Measurements from ENCODE around the gene PSMC6.
A peak's percentile ranks its signal among the peaks of the same experiment; 100 is the strongest.

Gene PSMC6

DNA sequence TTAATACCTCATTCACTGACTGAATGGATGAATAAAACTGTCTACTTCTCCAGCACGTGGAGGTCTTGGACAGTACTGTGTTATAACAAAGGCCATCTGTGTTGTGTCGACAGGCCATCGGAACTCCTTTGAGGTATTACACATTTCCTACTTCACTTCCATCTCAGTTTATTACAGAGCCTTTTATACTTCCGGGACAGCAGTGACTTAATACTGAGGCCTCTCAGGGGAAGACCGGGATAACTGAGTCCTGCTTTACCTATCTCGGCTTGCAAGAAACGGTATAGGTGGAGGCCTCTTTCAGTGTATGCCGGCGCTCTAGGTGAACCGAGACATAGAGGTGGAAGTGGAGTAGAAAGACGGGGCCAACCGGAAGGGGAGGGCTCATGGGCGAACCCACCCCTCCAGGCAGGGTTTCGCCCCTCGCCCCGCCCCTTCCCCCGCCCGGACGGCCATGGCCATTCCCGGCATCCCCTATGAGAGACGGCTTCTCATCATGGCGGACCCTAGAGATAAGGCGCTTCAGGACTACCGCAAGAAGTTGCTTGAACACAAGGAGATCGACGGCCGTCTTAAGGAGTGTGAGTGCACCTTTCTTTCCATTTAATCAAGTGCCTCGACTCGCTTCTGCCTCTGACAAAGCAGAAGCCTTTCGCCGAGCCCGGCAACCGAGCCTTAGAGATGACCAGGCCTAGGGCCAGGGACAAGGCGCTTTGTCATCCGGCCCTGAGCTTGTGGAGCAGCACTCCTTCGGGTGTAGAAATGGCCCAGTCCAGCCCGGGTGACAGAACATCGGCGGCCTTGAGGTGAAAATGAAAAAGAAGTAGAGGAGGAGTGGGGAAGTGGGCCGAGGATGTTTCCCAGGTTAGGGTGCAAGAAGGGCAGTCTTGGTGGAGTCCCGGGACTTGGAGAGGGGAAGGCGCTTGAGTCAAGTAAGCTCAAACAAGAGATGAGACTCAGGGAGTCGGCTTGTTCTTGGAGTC lies at the start of gene PSMC6:
TSS of gene PSMC6 (plus strand) at position 477 of the 983 bp plus-strand sequence. CDS start at position 497, 20 bp downstream.
- DNase-seq = peak; percentile 91

DNA sequence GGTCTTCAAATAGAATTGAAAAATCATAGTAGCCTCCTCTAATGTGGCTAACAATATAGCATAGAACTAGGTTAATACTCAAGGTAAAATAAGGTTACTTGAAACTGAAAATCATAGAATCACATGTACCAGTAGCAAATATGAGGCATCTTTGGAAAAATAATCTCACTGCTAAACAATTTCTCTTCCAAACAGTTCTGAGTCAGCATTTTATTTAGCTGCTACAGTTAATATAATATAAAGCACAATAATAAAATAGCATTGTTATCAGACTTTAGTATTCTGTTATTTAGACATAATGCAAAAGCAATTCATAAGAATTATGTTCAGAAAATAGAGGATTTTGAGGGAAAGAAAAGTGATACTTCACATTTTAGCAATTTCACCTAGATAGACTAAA lies 46.7 kb upstream of the PSMC6 start:
- DNase-seq = no peak

DNA sequence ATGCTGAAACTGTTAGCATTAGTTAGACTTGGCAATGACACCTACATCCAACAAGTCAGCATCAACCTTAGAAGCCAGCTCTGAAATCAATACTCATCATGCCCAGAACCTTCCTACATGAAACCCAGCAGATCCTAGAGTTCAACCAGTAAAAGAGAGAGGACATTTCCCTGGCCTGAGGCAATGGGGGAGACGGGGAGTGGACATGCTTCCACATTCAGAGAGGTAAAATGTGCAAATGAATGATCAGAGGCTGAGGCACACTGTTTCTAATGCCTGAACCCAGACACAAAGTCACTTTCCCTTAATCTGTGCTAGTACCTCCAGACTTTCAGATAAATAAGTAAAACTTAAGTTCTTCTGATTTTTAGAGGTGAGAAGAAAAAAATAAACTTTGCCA lies 46.2 kb upstream of the PSMC6 start:
- no peak for DNase-seq

DNA sequence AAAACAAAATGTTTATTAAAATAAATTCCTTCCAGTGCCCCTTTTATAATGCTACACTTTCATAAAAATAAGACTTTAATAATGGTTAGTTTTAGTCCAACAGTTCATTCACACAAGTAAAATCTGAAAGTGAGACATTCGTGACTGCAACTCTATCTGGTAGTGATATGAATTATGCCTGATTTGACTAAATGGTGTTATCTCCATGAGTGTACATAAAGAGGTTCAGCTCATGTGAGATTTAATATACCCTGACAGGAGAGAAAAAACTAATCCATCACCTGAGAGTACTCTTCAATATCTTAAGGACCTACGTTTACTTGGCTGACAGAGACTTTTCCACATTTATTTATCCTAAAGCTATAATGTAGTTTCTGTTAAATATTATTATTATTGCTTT lies 45.7 kb upstream of the PSMC6 start:
- DNase-seq = no peak

DNA sequence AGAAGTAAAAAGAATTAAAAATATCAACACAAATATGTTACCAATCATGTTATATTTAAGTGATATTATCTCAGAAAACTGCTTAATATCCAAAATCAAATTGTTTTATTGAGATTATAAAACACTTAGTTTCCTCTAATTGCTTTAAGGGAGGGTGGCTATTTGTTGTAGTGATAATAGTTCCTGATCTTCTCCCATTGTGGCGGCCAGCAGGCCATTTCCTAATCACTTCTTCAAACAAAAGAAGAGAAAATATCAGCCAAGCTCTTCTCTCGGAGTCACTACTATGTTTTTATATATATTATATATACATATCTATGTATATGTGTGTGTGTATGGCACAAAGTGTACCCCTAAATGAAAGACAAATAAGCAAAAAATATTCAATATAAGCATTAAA lies 43.1 kb upstream of the PSMC6 start:
- no peak for DNase-seq

DNA sequence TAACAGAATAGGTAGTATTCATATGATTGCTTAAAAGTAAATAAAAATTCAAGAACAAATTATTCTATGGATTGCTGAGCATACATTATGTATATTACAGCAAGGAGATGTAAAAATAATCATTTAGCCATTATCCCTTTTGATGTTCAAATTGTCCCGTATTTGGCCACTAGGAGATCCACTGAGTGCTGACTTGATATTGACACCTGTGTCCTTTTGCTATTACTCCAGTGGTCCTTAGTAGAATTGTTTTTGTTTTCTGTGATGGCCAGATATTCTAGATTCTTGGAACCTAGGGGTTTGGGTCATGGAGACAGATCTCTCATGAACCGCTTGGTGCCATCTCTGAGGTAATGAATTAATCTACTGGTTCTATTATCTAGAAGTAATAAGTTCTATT lies 28.4 kb upstream of the PSMC6 start:
- no peak for DNase-seq

DNA sequence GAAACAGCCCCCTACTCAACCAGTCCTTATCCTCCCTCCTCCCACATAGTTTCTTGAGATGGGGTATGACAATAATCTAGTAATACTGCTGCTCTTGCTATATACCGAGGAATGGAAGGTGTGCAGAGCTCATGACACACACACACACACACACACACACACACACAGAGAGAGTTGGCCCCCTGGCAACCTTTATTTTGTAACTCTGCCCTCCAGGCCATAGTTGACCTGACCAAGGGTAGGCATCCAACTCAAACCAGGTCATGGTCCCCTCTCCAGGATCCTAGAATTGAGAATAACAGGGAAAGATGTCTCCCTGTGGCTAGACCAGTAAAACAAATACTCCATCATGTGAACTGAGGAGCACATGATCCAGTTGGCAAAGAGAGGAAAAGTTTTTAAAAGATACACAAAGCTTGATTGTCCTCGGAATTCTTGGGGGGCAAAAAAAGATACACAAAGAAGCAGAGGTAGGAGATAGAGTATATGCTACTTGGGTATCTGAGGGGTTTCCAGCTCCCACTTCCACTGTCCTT lies 22.9 kb upstream of the PSMC6 start:
- no peak for DNase-seq

DNA sequence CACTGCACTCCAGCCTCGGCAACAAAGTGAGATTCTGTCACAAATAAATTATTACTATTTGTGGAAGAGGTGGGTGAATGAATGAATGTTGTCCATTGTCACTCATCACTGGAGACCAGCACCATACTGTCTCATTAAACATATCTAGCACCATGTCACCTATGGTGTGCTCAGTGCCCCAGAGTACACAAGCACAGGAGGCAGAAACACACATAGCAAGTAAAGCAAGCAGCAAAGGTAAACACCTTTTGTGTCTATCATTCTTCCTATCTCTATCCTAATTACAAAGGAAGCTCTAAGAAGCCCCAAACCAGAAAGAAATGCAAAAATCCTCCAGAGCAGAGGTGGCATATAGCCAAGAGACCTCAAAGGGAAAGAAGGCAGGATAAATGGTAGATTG lies 20.8 kb upstream of the PSMC6 start:
- no peak for DNase-seq

DNA sequence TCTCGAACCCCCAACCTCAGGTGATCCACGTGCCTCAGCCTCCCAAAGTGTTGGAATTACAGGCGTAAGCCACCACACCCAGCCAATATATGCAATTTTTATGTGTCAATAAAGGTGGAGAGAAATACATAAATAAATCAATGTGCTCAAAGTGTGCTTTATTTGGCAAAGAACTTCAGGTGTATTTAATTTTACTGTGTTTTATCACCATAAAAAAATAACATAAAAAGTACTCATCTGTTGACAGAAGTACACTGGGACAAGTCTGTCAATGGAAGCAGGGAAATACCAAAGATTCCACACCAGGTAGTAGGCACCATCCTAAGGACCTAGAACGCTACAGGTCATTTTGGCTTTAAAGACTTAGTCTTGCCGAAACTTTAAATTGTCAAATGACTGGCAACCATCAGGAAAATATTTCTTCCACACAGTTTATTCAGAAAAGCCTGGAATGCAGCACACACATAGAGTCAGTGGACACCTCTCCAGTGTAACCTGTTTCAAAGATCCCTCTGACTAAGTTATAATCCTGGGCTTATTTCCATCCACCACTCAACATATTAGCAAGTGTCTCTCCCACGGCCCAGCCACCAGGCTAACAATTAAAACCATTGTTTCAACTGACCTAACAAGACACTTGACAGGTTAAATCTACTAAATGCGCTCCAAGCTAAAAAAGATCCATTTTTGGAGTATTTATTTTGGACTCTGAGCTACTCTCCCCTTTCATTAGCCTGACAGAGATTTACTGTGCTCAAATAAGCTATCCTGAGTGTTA lies 15.8 kb upstream of the PSMC6 start:
- DNase-seq = no peak

DNA sequence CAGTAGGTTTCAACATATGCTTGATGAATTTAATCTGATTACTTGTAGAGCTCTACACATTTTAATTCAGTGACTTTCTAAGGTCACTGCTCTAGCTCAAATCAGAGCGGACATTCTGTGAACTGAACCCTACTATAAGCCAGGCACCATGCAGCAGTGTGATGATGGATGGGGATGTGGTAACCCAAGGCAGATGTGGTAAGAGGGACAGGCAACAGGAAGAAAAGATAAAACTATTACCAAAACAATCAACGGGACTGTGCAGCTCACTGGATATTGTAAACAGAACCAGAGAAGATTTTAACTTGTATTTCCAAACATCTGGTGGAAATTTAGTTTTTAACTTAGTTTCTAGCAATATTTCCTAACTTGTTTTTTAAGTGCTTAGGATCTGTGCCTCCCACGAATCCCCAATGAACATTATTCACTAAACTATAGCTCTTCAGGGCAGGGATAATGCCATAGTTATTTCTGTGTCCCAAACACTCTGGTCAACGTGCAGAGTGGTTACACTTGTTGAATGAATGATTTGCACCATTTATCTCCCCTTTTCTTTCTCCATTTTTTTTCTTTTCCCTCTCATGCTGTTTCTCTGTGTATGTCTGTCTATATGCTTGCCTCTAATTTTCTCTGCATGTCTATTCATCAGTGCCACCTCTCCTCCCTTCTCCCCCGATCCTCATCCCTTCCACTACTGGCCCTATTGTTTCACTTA lies 14.6 kb upstream of the PSMC6 start:
- DNase-seq = no peak

DNA sequence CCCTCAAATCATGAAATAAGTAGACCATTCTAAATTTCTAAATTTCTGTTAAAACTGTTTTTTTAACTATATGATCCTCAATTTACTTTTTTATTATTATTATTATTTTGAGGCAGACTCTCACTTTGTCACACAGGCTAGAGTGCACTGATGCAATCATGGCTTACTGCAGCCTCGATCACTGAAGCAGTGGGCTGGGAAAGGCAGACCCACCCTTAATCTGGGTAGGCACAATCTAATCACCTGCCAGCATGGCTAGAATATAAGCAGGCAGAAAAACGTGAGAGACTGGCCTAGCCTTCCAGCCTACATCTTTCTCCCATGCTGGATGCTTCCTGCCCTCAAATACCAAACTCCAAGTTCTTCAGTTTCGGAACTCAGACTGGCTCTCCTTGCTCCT lies 14.0 kb upstream of the PSMC6 start:
- no peak for DNase-seq

DNA sequence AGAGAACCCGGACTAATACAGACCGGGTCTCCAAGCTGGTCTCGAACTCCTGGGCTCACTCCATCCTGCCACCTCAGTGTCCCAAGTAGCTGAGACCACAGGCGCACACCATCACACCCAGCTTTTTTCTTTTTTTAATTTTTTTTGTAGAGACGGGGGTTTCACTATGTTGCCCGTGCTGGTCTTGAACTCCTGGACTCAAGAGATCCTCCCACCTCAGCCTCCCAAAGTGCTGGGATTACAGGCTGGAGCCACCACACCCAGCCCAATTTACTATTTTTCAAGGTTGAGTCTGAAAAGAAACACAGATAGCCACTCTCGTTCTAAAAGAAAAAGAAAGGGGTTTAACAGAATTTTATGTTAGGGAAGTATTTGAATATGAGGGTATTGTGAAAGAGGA lies 13.5 kb upstream of the PSMC6 start:
- no peak for DNase-seq

DNA sequence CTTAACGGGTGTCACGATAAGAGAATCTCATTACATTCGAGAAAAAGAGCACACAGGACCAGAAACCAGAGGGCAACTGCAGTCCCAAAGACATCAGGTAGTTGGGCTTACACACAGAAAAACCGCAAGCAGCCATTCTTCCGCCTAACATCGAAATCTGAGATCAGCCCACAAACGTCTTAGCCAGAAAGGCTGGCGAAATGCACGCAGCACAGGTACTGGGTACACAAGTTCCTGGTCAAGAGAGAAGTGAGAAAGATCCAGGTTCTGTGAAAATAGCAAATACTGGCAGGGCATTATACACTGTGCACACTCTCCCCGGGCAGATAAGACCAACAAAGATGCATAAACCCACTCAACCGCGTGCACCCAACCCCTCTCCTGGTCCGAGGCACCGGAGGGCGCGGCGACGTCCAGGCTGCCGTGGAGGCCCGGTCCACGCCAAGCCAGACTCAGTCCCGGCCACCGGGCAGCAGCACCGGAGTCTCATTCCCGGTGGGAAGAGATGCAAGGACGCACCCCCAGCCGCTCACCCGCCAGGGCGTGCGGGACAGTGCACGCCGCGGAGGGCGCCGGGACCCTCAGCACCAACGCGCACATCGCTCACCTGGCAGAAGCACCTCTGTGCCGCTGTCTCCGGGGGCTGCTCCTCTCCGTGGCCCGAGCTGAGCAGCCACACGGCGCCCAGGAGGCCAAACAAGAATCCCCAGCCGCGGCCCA lies 12.1 kb upstream of the PSMC6 start:
- peak; percentile 59 for DNase-seq

DNA sequence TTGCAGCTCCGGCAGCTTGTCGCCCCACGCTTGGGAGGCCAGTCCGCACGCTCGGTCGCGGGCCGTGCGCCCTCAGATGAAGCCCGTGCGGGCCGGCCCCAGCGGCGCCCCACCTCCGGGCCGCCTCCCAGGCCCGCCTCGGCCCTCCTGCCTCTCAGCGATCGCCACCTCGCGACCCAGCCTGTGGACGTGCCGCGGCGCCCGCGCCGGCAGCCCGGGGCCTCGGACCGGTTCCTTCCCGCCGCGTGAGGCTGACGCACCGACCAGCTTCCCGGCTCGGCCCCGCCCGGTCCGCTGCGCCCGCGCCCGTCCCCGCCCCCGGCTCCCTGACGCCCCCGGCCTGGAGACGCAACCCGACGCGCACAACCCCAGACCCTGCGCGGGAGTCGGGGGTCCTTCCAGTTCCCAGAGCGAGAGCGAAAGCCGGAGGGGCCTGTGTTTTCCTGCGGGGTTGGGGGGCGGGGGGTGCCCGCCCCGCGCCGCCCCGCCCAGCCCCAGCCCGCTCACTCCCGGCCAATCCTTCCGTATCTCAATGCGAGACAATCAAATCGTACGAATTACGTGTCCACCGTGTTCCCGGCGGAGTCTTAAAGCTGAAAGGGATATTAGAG lies 11.4 kb upstream of the PSMC6 start, which contains the start of gene ERO1A:
TSS of gene ERO1A (minus strand) at position 78 of the 611 bp plus-strand sequence. CDS start at position 1, 77 bp downstream.
- peak; percentile 81 for DNase-seq

DNA sequence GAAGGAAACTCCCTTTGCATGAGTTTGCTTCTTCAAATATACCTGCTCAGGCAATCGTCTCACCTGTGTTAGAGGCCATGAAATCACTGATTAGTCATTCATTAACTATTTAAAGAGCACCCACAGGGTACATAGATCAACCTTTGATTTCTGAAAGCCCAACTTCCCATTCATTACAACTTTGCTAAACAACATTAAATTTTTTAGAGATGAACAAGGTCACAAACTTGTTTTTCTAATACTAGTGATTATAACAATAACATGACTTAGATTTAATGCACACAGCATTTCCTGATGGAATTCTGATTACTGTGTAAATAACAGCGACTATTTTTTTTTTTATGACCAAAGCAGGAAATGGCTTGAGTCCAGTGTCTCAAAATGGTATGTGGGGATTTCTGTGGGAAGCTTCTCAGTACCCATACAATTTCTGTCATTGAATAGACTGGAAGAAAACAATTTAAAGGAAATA lies 6.3 kb upstream of the PSMC6 start:
- DNase-seq = no peak

DNA sequence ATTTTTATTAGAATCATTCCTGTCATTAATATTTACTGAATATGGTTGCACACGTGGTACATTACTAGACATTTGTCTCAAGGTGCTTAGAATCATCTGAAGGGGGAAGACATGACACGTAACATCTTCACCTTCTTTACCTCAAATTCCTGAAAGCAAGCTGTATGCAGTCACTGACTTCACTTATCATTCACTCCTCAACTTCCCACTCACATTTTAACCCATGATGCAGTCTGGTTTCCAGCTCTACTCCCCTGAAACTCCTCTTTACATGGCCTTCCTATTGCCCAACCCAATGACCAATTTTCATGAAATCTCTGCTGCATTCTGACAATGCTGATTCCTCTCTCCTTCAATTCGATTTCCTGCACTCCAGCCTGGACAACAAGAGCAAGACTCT lies 5.8 kb upstream of the PSMC6 start:
- DNase-seq = no peak

DNA sequence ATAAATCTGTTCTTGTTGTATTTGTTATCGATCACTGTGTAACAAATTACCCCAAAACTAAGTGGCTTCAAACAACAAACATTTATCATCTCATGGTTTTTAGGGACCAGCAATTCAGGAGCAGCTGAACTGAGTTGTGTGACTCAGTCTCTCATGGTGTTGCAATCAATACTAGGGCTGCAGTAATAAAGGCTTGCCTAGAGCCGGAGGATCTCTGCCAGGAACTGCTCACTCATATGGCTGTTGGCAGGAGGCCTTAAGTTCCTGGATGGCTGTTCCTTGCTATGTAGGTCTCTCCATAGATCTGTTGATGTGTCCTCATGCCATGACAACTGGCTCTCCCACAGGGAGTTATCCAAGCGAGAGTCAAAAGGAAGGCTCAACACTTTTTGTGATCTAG lies 3.8 kb upstream of the PSMC6 start:
- no peak for DNase-seq

DNA sequence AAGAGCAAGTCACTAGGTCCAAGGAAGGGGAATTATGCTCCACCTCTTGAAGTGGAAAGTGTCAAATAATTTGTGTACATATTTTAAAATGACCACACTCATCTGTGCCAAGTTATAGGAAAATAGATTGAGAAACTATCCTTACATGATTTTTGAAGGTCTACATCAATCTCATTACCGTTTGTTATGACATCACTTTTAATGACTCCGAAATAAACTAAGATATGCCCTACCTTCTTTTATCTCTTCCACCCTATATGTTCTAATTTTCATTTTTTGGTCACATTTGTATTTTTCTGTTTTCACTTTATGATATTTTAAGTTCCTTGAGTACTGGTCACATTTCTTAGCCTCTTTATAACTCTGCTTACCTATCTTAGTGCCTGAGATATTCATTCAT lies 3.3 kb upstream of the PSMC6 start:
- DNase-seq = no peak

DNA sequence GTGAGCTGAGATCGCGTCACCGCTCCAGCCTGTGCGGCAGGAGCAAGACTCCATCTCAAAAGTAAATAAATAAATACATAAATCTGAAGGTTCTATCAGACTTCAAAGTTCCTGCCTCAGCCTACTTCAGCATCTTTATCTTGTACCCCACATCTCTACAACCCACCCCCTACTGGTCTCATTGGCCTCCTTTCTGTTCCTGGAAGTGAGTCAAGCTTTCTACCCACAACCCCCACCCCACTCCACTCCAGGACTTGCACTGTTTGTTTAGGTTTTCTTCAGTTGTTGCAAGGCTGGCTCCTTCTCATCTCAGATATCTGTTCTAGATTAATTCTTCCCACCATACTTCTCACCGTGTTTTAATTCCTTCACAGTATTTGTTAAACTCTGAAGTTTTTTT lies 714 bp upstream of the PSMC6 start:
- peak; percentile 46 for DNase-seq

DNA sequence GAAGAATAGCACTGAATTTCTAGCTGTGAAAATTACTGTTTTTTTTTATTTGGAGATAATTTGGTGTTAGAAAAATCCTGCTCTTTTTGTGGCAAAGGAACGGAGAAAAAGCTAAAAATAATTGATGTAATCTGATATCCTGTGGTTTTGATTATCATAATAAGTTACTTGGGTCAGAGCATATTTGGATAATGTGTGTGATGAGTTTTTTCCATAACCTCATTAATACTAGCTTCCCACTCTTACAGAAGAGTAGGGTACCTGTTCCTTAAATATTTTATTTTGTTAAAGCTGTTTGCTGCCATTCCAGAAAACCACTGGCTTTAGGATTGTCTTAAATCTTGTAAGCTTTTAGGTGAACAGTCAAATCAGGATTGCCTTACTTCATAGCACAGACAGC lies 4.7 kb downstream of the PSMC6 start:
- DNase-seq = no peak

DNA sequence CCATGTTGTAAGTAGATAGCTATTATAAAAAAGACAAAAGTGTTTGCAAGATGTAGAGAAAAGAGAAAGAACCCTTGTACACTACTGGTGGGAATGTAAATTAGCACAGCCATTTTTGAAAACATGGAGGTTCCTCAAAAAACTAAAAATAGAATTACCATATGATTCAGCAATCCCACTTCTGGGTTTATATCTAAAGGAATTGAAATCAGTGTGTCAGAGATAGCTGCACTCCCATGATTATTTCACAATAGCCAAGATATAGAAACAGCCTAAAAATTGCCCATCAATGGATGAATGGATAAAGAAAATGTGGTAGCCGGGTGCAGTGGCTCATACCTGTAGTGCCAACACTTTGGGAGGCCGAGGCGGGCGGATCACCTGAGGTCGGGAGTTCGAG lies 9.2 kb downstream of the PSMC6 start:
- no peak for DNase-seq
